ENCODE data around the gene ADD3. TPM values are rescaled to one million over a fixed set of nuclear protein-coding genes. Genes with fewer than 3 reads are reported as not detected.

Gene ADD3
- total RNA-seq, 3 donors from 2014 or later, result 109 to 165 (median 141) TPM

DNA sequence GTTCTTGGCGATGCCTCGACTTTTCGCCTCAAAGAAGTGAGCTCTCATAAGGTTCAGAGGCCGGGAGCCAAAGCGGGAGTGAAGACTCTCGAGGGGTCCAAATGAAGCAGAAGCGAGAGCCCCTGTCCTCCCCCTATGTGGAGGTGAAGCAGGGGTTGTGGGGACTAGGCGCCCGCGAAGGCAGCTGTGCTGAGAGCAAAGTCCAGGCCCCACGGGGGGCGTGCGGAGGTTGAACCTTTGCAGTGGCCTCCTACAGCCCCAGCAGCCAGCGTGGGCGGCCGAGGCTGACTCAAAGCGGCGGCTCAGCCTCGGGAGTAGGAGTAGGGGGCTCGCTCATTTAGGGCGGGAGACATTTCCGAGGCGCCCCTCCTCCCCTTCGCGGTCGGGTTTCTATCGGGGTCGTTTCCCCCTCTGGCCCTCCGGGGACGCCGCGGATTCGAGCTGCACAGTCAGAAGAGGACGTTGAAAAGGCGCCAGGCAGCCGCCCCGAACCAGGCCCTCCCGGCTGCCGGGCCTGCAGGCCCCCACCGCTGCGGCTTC is 553 bp upstream of the ADD3 start:
- Histone ChIP-seq H3K4me3 (peak overlapping the region; percentile 61), H3K9me3 (no peaks in the 10 kb centered on the region), H3K36me3 (ENCODE audit: low read depth) (no peaks in the 10 kb centered on the region), H3K4me1 (ENCODE audit: low read depth) (peaks cover 37% of the 10 kb centered on the region)
- no peak for TF ChIP-seq CTCF (IDR thresholded peaks at IDR 0.05)
- no peak for DNase-seq
- intact Hi-C loops (cut with DNase I, micrococcal nuclease), result no loop called here
- peak; percentile 43 for ATAC-seq

- intact Hi-C loops (cut with DNase I, micrococcal nuclease), result no loop called here
- DNase-seq (peak; percentile 61 to 75 (median 72)), ATAC-seq (peak; percentile 43)
- Histone ChIP-seq H3K36me3 (ENCODE audit: low read depth) (no peaks in the 10 kb centered on the region), H3K4me3 (peak overlapping the region; percentile 61), H3K9me3 (no peaks in the 10 kb centered on the region), H3K4me1 (ENCODE audit: low read depth) (peaks cover 37% of the 10 kb centered on the region)
- TF ChIP-seq CTCF (IDR thresholded peaks at IDR 0.05), result no peak
Observed at GRCh38 chr10:110008518-110009339, 945 bp downstream of the ADD3 start.

GRCh38 chr10:110009736-110010475 is 2.1 kb downstream of the ADD3 start:
- DNase-seq (no peak), ATAC-seq (peak; percentile 2)
- Histone ChIP-seq H3K9me3 (no peaks in the 10 kb centered on the region), H3K4me1 (ENCODE audit: low read depth) (peaks cover 29% of the 10 kb centered on the region), H3K4me3 (no peak overlapping the region), H3K36me3 (ENCODE audit: low read depth) (no peaks in the 10 kb centered on the region)
- intact Hi-C loops (cut with DNase I, micrococcal nuclease), result no loop called here
- no peak for TF ChIP-seq CTCF (IDR thresholded peaks at IDR 0.05)

DNA sequence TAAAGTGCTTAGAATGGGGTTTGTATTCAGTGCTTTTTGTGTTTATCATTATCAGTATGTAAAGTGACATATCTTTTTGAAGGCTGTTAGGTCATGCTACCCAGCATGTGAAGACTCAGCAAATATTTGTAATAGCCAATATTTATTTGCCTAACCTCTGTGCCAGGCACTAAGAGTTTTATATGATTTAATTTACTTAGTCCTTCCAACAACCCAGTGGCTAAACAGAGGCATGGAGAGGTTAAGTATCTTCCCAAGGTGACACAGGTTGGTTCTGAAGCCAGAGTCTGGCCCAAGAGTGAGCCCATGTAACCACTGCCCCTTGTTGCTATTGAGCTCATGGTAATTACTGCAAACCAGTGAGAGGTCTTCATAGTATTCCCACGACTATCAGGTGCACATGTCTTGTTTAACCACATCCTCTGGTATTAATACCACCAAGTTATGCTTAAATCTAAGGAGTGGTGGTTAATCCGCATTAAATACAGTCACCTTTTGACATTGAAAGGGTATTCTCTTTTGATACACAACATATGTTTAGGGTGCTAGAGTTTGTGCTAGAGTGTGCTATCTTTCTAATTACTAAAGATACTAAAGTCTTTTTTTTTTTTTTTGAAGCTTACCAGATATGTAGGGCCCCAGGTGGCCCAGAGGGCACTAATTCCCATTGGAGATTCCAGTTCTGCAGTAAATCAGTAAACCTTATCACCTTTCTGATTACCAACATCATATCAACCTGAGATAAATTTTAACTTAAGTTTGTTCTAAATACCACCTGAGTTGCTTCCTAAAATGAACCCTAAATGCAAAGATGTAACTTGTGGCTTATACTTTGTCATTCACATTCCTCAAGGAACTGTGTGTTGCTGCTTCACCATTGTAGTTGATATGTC is 2.9 kb downstream of the ADD3 start:
- H3K9me3 ChIP-seq, result no peaks in the 10 kb centered on the region
- no peak for TF ChIP-seq CTCF (IDR thresholded peaks at IDR 0.05)
- intact Hi-C loops (cut with DNase I, micrococcal nuclease), result no loop called here
- ATAC-seq, result no peak
- no peaks in the 10 kb centered on the region for H3K36me3 ChIP-seq (ENCODE audit: low read depth)
- H3K4me3 ChIP-seq, result no peak overlapping the region
- H3K4me1 ChIP-seq (ENCODE audit: low read depth), result peaks cover 27% of the 10 kb centered on the region
- DNase-seq, result no peak

GRCh38 chr10:110011681-110012080 is 3.9 kb downstream of the ADD3 start:
- DNase-seq, result no peak
- intact Hi-C loops (cut with DNase I, micrococcal nuclease), result no loop called here
- peaks cover 27% of the 10 kb centered on the region for H3K4me1 ChIP-seq (ENCODE audit: low read depth)
- H3K4me3 ChIP-seq, result no peak overlapping the region
- H3K9me3 ChIP-seq, result no peaks in the 10 kb centered on the region
- ATAC-seq, result no peak
- H3K36me3 ChIP-seq (ENCODE audit: low read depth), result no peaks in the 10 kb centered on the region
- no peak for TF ChIP-seq CTCF (IDR thresholded peaks at IDR 0.05)
